Spleen (tissue), 7 donors: ENCODE measurements around the gene FOXE3.

Experiments
- CTCF ChIP-seq, 11 experiments: fragments of 200-600 bp in 7 of 11; fragments of 450-650 bp in 4 of 11; sonication (generic) in 4 of 11; IDR thresholded peaks in 8 of 11; conservative IDR thresholded peaks in 3 of 11; 1 replicate in 7 of 11; 2 replicates in 4 of 11; pipeline versions ENCODE4 v1.4.0 to v1.8.0; 2016 to 2021; ENCODE audit warnings: antibody characterized with exemption in 11 of 11, inconsistent platforms in 4 of 11, mild to moderate bottlenecking in 1 of 11
- POLR2A ChIP-seq, 3 donors: fragments of 450-650 bp; IDR thresholded peaks; one replicate each; pipeline ENCODE4 v1.5.1; 2017; ENCODE audit warnings: antibody characterized with exemption in 3 of 3, mild to moderate bottlenecking in 1 of 3
- POLR2AphosphoS5 ChIP-seq, 3 donors: sonication (generic); formaldehyde crosslinking; IDR thresholded peaks; one replicate each; pipeline ENCODE4 v1.5.1; 2017; ENCODE audit warnings: antibody characterized with exemption in 3 of 3
- donor health status: DM: no; HTN: no; CAD: no; lungs with moderate emphysema.
- donor health status: DM: no; HTN: no; CAD: no.
- donor health status: DM: no; HTN: no; CAD: no.

DNA sequence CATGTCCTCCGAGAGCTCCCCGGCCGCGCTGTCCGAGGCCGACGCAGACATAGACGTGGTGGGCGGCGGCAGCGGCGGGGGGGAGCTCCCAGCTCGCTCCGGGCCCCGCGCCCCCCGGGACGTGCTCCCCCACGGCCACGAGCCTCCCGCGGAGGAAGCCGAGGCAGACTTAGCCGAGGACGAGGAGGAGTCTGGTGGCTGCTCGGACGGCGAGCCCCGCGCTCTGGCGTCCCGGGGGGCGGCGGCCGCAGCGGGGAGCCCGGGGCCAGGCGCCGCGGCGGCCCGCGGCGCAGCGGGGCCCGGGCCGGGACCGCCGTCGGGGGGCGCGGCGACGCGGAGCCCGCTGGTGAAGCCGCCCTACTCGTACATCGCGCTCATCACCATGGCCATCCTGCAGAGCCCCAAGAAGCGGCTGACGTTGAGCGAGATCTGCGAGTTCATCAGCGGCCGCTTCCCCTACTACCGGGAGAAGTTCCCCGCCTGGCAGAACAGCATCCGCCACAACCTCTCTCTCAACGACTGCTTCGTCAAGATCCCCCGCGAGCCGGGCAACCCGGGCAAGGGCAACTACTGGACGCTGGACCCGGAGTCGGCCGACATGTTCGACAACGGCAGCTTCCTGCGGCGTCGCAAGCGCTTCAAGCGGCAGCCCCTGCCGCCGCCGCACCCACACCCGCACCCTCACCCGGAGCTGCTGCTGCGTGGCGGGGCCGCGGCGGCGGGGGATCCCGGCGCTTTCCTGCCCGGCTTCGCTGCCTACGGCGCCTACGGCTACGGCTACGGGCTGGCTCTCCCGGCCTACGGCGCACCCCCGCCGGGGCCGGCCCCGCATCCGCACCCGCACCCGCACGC is 22.3 kb downstream of the FOXE3 start:
- TF ChIP-seq CTCF (IDR thresholded peaks at IDR 0.05 in 8 of 11, conservative IDR thresholded peaks at IDR 0.05 in 3 of 11) (no peak), POLR2A (IDR thresholded peaks at IDR 0.05) (no peak), POLR2AphosphoS5 (IDR thresholded peaks at IDR 0.05) (no peak)
